ENCODE results near the gene ARHGAP10.
"Not testable (repeated sequence)": the region's sequence is repeated elsewhere in the genome, so short reads cannot be mapped to it uniquely, and the experiment has no call there.

Gene ARHGAP10

GRCh38 chr4:147991543-147992283 is 259.8 kb downstream of the ARHGAP10 start:
- DNase-seq (ENCODE audit: insufficient read length, low spot score) = no peak
- no peak for TF ChIP-seq POU2F2 (IDR thresholded peaks at IDR 0.05; ENCODE audit: low read depth, low read length)
- no peak for FAIRE-seq

DNA sequence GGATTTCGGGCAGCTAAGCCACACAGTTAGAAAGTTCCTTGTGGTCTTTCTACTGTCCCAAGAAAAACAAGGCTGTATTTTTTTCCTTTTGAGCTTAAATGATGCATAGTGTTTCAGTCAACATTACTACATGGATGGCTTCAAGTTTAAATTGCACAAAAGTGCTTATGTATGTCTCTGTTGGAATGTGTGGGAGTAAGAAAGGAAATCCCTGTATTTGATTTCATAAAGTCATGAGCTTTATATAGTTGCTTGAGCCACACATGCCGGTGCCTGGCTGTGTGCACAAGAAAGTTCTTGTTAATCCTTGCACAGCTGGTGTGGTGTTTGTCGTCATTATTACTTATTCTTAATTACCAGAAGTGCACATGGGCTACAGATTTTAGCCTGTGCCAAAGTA is 262.2 kb downstream of the ARHGAP10 start:
- no peak for TF ChIP-seq TAF1 (IDR thresholded peaks at IDR 0.05; ENCODE audit: low read depth, low read length)
- no peak for TF ChIP-seq PAX5 (IDR thresholded peaks at IDR 0.05; ENCODE audit: insufficient read depth, low read length, severe bottlenecking)
- TF ChIP-seq POLR2AphosphoS5 (IDR thresholded peaks at IDR 0.05; ENCODE audit: low read depth, low read length) = no peak
- TF ChIP-seq POLR2A (IDR thresholded peaks at IDR 0.05; ENCODE audit: low read depth, low read length) = no peak
- no peak for TF ChIP-seq POU2F2 (IDR thresholded peaks at IDR 0.05; ENCODE audit: low read depth, low read length)
- TF ChIP-seq SPI1 (IDR thresholded peaks at IDR 0.05; ENCODE audit: low read depth, low read length) = no peak
- DNase-seq (ENCODE audit: insufficient read length, low spot score) (no peak), FAIRE-seq (no peak)

- FAIRE-seq (no peak), DNase-seq (ENCODE audit: insufficient read length, low spot score) (no peak)
- no peak for TF ChIP-seq PAX5 (IDR thresholded peaks at IDR 0.05; ENCODE audit: insufficient read depth, low read length, severe bottlenecking)
- TF ChIP-seq TAF1 (IDR thresholded peaks at IDR 0.05; ENCODE audit: low read depth, low read length) = no peak
- no peak for TF ChIP-seq POU2F2 (IDR thresholded peaks at IDR 0.05; ENCODE audit: low read depth, low read length)
These were observed 262.9 kb downstream of the ARHGAP10 start for GRCh38 chr4:147994491-147995385.

GRCh38 chr4:147996859-147997258 is 265.0 kb downstream of the ARHGAP10 start:
- TF ChIP-seq TAF1 (IDR thresholded peaks at IDR 0.05; ENCODE audit: low read depth, low read length) (no peak), PAX5 (IDR thresholded peaks at IDR 0.05; ENCODE audit: insufficient read depth, low read length, severe bottlenecking) (no peak), SPI1 (IDR thresholded peaks at IDR 0.05; ENCODE audit: low read depth, low read length) (no peak), POU2F2 (IDR thresholded peaks at IDR 0.05; ENCODE audit: low read depth, low read length) (no peak), POLR2AphosphoS5 (IDR thresholded peaks at IDR 0.05; ENCODE audit: low read depth, low read length) (no peak), POLR2A (IDR thresholded peaks at IDR 0.05; ENCODE audit: low read depth, low read length) (no peak)
- FAIRE-seq = no peak
- DNase-seq (ENCODE audit: insufficient read length, low spot score) = no peak

DNA sequence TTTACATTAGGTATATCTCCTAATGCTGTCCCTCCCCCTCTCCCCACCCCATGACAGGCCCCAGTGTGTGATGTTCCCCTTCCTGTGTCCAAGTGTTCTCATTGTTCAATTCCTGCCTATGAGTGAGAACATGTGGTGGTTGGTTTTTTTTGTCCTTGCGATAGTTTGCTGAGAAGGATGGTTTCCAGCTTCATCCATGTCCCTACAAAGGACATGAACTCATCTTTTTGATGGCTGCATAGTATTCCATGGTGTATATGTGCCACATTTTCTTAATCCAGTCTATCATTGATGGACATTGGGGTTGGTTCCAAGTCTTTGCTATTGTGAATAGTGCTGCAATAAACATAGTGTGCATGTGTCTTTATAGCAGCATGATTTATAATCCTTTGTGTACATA is 268.1 kb downstream of the ARHGAP10 start:
- not testable (repeated sequence) for FAIRE-seq; DNase-seq (ENCODE audit: insufficient read length, low spot score)

GRCh38 chr4:148004228-148004857 is 272.5 kb downstream of the ARHGAP10 start:
- FAIRE-seq (no peak), DNase-seq (ENCODE audit: insufficient read length, low spot score) (no peak)
- TF ChIP-seq PAX5 (IDR thresholded peaks at IDR 0.05; ENCODE audit: insufficient read depth, low read length, severe bottlenecking) = no peak
- TF ChIP-seq POU2F2 (IDR thresholded peaks at IDR 0.05; ENCODE audit: low read depth, low read length) = no peak
- no peak for TF ChIP-seq SPI1 (IDR thresholded peaks at IDR 0.05; ENCODE audit: low read depth, low read length)
- no peak for TF ChIP-seq POLR2AphosphoS5 (IDR thresholded peaks at IDR 0.05; ENCODE audit: low read depth, low read length)
- no peak for TF ChIP-seq POLR2A (IDR thresholded peaks at IDR 0.05; ENCODE audit: low read depth, low read length)
- no peak for TF ChIP-seq TAF1 (IDR thresholded peaks at IDR 0.05; ENCODE audit: low read depth, low read length)

GRCh38 chr4:148006001-148006400 is 274.1 kb downstream of the ARHGAP10 start:
- FAIRE-seq (no peak), DNase-seq (ENCODE audit: insufficient read length, low spot score) (no peak)
- no peak for TF ChIP-seq POLR2A (IDR thresholded peaks at IDR 0.05; ENCODE audit: low read depth, low read length)
- no peak for TF ChIP-seq PAX5 (IDR thresholded peaks at IDR 0.05; ENCODE audit: insufficient read depth, low read length, severe bottlenecking)
- TF ChIP-seq POLR2AphosphoS5 (IDR thresholded peaks at IDR 0.05; ENCODE audit: low read depth, low read length) = no peak
- no peak for TF ChIP-seq SPI1 (IDR thresholded peaks at IDR 0.05; ENCODE audit: low read depth, low read length)
- TF ChIP-seq POU2F2 (IDR thresholded peaks at IDR 0.05; ENCODE audit: low read depth, low read length) = no peak
- no peak for TF ChIP-seq TAF1 (IDR thresholded peaks at IDR 0.05; ENCODE audit: low read depth, low read length)

GRCh38 chr4:148007314-148007760 is 275.4 kb downstream of the ARHGAP10 start:
- DNase-seq (ENCODE audit: insufficient read length, low spot score) (no peak), FAIRE-seq (peak; percentile 38)
- no peak for TF ChIP-seq POU2F2 (IDR thresholded peaks at IDR 0.05; ENCODE audit: low read depth, low read length)
- TF ChIP-seq TAF1 (IDR thresholded peaks at IDR 0.05; ENCODE audit: low read depth, low read length) = no peak
- TF ChIP-seq POLR2AphosphoS5 (IDR thresholded peaks at IDR 0.05; ENCODE audit: low read depth, low read length) = no peak
- no peak for TF ChIP-seq PAX5 (IDR thresholded peaks at IDR 0.05; ENCODE audit: insufficient read depth, low read length, severe bottlenecking)
- no peak for TF ChIP-seq SPI1 (IDR thresholded peaks at IDR 0.05; ENCODE audit: low read depth, low read length)
- no peak for TF ChIP-seq POLR2A (IDR thresholded peaks at IDR 0.05; ENCODE audit: low read depth, low read length)

DNA sequence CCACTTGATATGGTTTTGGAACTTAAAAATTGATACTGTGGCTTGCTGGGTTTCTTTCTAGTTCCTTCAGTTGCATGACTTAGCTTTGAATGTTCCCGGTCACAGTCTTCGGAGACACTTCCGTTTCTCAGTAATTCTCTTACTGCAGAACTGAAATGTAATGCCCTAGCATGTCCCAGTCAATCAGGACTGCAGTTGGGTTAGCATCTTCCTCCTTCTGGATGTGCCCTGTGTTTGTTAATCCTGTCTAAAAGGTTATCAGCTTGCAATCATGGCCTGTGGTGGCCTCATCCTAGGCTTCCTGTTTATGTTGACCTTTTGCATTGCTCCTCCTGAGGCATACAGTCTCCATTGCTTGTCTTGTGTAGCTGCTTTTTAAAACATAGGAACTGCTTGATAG is 275.9 kb downstream of the ARHGAP10 start:
- FAIRE-seq = no peak
- DNase-seq (ENCODE audit: insufficient read length, low spot score) = no peak
- TF ChIP-seq SPI1 (IDR thresholded peaks at IDR 0.05; ENCODE audit: low read depth, low read length) = peak; percentile 43; the same call in 1 of the 2 replicates
- TF ChIP-seq POLR2AphosphoS5 (IDR thresholded peaks at IDR 0.05; ENCODE audit: low read depth, low read length) = no peak

- no peak for FAIRE-seq
These were observed 283.2 kb downstream of the ARHGAP10 start for GRCh38 chr4:148015058-148015457.

More at GRCh38 chr4:148015058-148015457, 283.2 kb downstream of the ARHGAP10 start:
- DNase-seq (ENCODE audit: insufficient read length, low spot score) = no peak
- no peak for TF ChIP-seq PAX5 (IDR thresholded peaks at IDR 0.05; ENCODE audit: insufficient read depth, low read length, severe bottlenecking)
- TF ChIP-seq POLR2AphosphoS5 (IDR thresholded peaks at IDR 0.05; ENCODE audit: low read depth, low read length) = no peak
- no peak for TF ChIP-seq POU2F2 (IDR thresholded peaks at IDR 0.05; ENCODE audit: low read depth, low read length)
